GM18505 (cell line): ENCODE measurements around the gene R3HDM4.

Experiments used
- ATAC-seq: cut with Tn5 transposase; IDR thresholded peaks from one replicate; pipeline ENCODE4 v1.9.1; 2021; ENCODE audit not compliant: unreplicated experiment
- POLR2A ChIP-seq: IDR thresholded peaks from 4 replicates; pipeline ENCODE4 v1.6.1; 2011; ENCODE audit warnings: borderline replicate concordance; ENCODE audit not compliant: insufficient read depth, insufficient read length; ENCODE audit errors: extremely low read depth

The R3HDM4 gene

GRCh38 chr19:920051-920864 lies 7.2 kb upstream of the R3HDM4 start:
- no peak for ATAC-seq
- TF ChIP-seq POLR2A: peak; percentile 33

GRCh38 chr19:919199-920050 lies 6.4 kb upstream of the R3HDM4 start:
- TF ChIP-seq POLR2A: no peak
- ATAC-seq: no peak

DNA sequence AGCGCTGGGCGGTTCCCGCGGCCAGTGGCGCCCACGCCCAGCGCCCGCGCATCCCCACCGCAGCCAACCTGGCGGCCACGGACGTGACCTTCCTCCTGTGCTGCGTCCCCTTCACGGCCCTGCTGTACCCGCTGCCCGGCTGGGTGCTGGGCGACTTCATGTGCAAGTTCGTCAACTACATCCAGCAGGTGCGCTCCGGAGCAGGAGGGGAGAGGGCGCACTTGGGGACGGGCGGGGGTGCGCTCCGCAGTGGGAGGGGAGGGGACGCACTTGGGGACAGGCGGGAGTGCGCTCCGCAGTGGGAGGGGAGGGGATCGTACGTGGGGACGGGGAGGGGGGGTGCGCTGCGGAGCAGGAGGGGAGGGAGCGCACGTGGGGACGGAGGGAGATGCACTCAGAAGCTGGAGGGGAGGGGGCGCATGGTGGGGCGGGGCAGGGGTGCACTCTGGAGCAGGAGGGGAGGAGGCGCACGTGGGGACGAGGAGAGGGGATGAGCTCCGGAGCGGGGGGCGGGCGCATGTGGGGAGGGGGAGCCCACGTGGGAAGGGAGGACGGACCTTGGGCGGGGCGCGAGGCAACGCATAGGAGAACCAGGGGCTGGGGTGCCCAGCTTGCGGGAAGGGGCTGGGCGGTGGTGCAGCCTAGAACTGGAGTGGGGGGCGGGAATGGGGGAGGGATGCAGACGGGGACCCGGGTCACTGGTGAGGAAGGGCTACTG lies 5.6 kb upstream of the R3HDM4 start:
- ATAC-seq: no peak
- no peak for TF ChIP-seq POLR2A

DNA sequence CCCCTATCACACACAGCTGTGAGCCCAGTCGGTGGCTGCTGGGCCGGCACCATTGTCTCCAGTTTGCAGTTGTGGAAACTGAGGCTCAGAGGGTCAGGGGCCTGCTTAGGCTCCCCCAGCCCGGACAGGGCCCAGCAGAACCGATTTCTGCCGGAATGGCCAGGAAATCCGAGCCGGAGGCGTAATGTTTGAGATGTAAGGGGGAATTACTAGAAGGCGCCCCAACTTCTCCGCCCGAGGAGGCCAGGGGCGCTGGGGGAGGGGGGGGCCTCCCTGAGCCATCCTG lies 5.1 kb upstream of the R3HDM4 start:
- no peak for ATAC-seq
- TF ChIP-seq POLR2A: no peak

DNA sequence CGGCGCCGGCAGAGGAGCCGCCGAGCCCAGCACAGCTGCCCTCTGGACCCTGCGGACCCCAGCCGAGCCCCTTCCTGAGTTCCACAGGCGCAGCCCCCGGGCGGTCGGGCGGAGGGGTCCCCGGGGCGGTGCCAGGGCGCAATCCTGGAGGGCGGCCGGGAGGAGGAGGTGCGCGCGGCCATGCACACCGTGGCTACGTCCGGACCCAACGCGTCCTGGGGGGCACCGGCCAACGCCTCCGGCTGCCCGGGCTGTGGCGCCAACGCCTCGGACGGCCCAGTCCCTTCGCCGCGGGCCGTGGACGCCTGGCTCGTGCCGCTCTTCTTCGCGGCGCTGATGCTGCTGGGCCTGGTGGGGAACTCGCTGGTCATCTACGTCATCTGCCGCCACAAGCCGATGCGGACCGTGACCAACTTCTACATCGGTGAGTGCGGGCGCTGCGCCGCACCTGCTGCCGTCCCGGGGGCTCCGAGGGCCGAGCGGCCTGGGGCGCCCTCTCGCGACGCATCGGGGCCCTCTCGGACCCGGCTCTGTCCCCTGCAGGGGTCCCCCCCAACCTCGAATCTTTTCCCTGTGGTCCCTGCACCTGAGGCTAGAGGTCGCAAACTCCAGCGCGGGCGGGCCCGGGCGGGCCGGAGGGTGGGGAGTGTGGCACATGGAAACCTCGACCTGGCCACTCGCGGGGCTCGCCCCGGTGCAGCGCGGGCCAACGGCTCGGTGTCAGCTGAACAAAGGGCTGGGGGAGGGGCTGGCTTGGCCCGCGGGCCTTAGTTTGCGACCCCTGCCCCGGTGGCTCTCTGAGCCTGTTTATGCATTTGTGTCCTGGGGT lies 4.5 kb upstream of the R3HDM4 start, which contains the start of gene KISS1R:
TSS of gene KISS1R (plus strand) at position 11 of the 829 bp plus-strand sequence. CDS start at position 181, 170 bp downstream.
- TF ChIP-seq POLR2A: no peak
- no peak for ATAC-seq

GRCh38 chr19:916645-917322 lies 3.8 kb upstream of the R3HDM4 start:
- no peak for ATAC-seq
- no peak for TF ChIP-seq POLR2A

DNA sequence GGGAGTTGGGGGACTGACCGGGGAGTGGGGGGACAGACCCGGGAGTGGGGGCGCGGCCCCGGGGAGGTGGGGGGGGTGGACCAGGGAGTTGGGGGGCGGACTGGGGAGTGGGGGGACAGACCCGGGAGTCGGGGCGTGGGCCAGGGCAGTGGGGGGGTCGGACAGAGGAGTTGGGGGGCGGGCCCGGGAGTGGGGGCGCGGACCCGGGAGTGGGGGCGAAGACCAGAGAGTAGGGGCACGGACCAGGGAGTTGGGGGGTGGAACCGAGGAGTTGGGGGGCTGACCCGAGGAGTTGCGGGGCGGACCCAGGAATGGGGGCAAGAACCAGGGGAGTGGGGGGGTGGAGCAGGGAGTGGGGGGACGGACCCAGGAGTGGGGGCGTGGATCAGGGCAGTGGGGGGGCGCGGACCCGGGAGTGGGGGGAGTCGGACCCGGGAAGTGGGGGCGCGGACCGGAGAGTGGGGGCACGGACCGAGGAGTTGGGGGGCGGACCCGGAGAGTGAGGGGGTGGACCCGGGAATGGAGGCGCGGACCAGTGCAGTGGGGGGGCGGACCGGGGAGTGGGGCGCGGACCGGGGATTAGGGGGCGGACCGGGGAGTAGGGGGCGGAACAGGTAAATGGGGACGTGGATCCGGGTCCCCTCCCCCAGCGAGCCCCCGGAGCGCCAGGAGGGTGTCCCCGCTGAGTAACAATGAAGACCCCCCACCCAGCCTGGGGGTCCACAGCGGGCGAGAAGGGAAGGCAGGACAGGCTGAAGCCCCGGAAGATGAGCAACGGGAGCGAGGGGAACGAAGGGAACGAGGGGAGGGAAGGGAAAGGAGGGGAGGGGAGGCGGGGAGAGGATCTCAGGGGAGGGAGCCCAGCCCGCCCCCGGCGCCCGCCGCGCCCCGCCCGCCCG lies 589 bp downstream of the R3HDM4 start:
- no peak for ATAC-seq
- no peak for TF ChIP-seq POLR2A

GRCh38 chr19:911197-912033 lies 1.6 kb downstream of the R3HDM4 start:
- no peak for TF ChIP-seq POLR2A
- ATAC-seq: no peak

DNA sequence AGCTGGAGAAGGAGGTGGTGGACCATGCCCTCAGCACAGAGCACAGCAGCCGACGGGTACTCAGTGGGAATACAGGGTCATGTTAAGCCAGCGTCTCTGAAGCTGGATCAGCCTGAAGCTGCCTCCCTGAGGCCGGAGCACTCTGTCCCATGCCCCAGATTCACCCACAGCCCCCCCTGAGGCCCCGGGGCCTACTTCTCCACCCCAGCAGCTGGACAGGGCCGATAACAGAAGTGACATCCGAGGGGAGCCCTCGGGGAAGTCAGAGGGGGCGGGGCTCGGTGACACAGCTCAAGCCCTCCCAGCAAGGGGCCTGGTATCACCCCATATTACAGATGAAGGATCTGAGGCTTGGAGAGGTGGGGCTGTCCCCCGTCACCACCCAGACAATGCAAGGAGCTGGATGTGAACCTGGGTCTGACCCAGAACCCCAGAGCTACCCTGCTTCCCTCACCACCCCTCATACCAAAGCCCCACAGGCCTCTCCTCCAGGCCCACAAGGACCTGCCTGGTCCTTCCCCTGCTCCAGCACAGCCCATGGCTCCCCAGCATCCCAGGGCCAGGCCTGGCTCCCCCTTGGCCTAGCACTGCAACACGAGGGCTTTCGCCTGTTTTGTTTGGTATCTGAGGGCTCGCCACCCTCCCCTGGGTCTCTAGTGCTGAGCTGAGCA lies 5.7 kb downstream of the R3HDM4 start:
- TF ChIP-seq POLR2A: no peak
- ATAC-seq: no peak

DNA sequence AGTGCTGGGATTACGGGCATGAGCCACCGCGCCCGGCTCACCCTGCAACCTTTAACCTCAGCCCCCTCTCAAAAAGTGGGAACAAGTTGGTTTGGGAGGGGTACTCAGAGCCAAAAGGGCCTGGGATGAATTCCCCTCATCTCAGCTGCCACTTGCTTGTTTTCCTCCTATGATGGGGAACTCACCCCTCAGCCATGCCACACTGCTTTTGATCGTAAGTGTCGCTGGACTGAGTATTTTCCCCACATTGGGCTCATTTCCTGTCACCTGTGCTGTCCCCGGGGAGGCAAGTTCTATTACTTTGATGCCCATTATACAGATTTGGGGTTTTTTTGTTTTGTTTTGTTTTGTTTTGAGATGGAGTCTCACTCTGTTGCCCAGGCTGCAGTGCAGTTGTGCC lies 6.5 kb downstream of the R3HDM4 start:
- ATAC-seq: no peak
- no peak for TF ChIP-seq POLR2A

DNA sequence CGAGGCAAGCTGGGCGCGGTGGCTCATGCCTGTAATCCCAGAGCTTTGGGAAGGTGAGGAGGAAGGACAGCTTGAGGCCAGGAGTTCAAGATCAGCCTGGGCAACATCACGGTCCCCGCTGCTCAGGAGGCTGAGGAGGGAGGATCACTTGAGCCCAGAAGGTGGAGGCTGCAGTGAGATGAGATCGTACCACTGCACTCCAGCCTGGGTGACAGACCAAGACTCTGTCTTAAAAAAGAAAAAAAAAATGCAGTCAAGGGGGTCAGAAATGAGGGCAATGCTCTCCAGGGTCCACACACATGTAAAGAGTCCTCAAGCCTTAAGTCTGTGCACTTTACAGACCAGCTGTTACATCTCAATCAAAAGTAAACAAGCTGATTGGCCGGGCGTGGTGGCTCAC lies 8.5 kb downstream of the R3HDM4 start:
- ATAC-seq: no peak
- no peak for TF ChIP-seq POLR2A
